ENCODE measurements around the gene LRRC18.

GRCh38 chr10:48943096-48943495 is 3.5 kb upstream of the LRRC18 start:
- TF ChIP-seq POLR2A (IDR thresholded peaks at IDR 0.05; ENCODE audit: low read depth, low read length) (no peak), POLR2AphosphoS5 (IDR thresholded peaks at IDR 0.05; ENCODE audit: insufficient read depth, low read depth, low read length) (no peak), CTCF (IDR thresholded peaks at IDR 0.05; ENCODE audit: extremely low read depth in 1 of 2, insufficient read depth in 1 of 2, low read depth in 1 of 2, low read length in 2 of 2) (no peak), EZH2 (IDR thresholded peaks at IDR 0.05; ENCODE audit: borderline replicate concordance, low read depth, low read length, severe bottlenecking) (no peak), FOS (IDR thresholded peaks at IDR 0.05; ENCODE audit: borderline replicate concordance, insufficient read depth, low read length) (no peak), MYC (IDR thresholded peaks at IDR 0.05; ENCODE audit: low read depth, low read length) (no peak), GATA2 (IDR thresholded peaks at IDR 0.05; ENCODE audit: insufficient read depth, insufficient read length, low read depth, low read length) (no peak)
